GM12878 (cell line): ENCODE data around the gene DIAPH2. TPM values are rescaled to one million over a fixed set of nuclear protein-coding genes. Genes with fewer than 3 reads are reported as not detected.

Experiments
- ATAC-seq: fragments of 200-7000 bp; cut with Tn5 transposase; 3 replicates; pipeline ENCODE4 v1.9.1; 2020; ENCODE audit warnings: mild to moderate bottlenecking, moderate library complexity
- BruUV-seq: library from RNA; stranded (reverse); fragments of 400-500 nt; replicated peaks from 2 replicates; lab custom pipeline; 2021; lab: Mats Ljungman, UMichigan
- CTCF ChIA-PET: fragments of 300-600 bp; sonication (Branson Sonifier 250); formaldehyde crosslinking; extraction: SDS; loops from one replicate; lab custom pipeline; 2021; ENCODE audit warnings: inconsistent platforms; lab: Yijun Ruan, JAX
- POLR2A ChIA-PET: fragments of 350-600 bp; formaldehyde crosslinking; extraction: SDS; loops from one replicate; lab custom pipeline; 2021; ENCODE audit warnings: inconsistent platforms; lab: Charles Lee
- RAD21 ChIA-PET: fragments of 300-600 bp; sonication (Branson Sonifier 250); formaldehyde crosslinking; loops from one replicate; lab custom pipeline; 2023; ENCODE audit warnings: antibody characterized with exemption; ENCODE audit not compliant: unreplicated experiment; lab: Charles Lee
- SMC1A ChIA-PET: fragments of 300-600 bp; sonication (Branson Sonifier 250); formaldehyde crosslinking; loops from one replicate; lab custom pipeline; 2023; ENCODE audit not compliant: unreplicated experiment, uncharacterized antibody; lab: Charles Lee
- DNase-seq: peaks from one replicate; pipeline ENCODE4 v3.0.0-alpha.2; 2011; ENCODE audit warnings: low read depth, low spot score
- FAIRE-seq: peaks from 3 replicates; lab custom pipeline; 2011; peaks lifted over from hg19 to GRCh38; lab: Jason Lieb, UNC
- H2AFZ ChIP-seq: 2 replicates; pipeline ENCODE4 v1.6.0; 2011; ENCODE audit warnings: low read depth, low read length, control low read depth; ENCODE audit not compliant: control insufficient read depth
- H3K27ac ChIP-seq: 2 replicates; pipeline ENCODE4 v1.5.1; 2011; ENCODE audit warnings: control low read depth; ENCODE audit not compliant: control insufficient read depth, insufficient read depth
- H3K27me3 ChIP-seq, 2 experiments: replicated peaks in 1 of 2; 2 replicates each; pipeline versions ENCODE4 v1.6.0 to v1.6.1; 2011; ENCODE audit warnings: low read length in 1 of 2; ENCODE audit not compliant: control insufficient read depth in 2 of 2, insufficient read depth in 2 of 2
- H3K36me3 ChIP-seq, 2 experiments: 2 replicates each; pipeline ENCODE4 v1.5.1; 2011; ENCODE audit warnings: low read length in 1 of 2; ENCODE audit not compliant: control insufficient read depth in 2 of 2, insufficient read depth in 2 of 2
- H3K4me1 ChIP-seq: 2 replicates; pipeline ENCODE4 v1.6.1; 2011; ENCODE audit warnings: mild to moderate bottlenecking, low read length, moderate library complexity, mixed read lengths; ENCODE audit not compliant: control insufficient read depth, insufficient read depth
- H3K4me2 ChIP-seq: 2 replicates; pipeline ENCODE4 v1.6.0; 2011; ENCODE audit warnings: control low read depth; ENCODE audit not compliant: control insufficient read depth, insufficient read depth
- H3K4me3 ChIP-seq: fragments of 200-600 bp; sonication (generic); 2 replicates; pipeline ENCODE4 v1.5.1; 2016
- H3K79me2 ChIP-seq: 2 replicates; pipeline ENCODE4 v1.6.0; 2011; ENCODE audit warnings: low read length; ENCODE audit not compliant: control insufficient read depth, insufficient read depth
- H3K9ac ChIP-seq: 2 replicates; pipeline ENCODE4 v1.8.0; 2011; ENCODE audit warnings: low read length, control low read depth, mixed read lengths; ENCODE audit not compliant: control insufficient read depth, insufficient read depth
- H3K9me3 ChIP-seq: replicated peaks from 3 replicates; pipeline ENCODE4 v1.5.1; 2011; ENCODE audit warnings: mild to moderate bottlenecking, low read length; ENCODE audit not compliant: control insufficient read depth, insufficient read depth
- H4K20me1 ChIP-seq: 2 replicates; pipeline ENCODE4 v1.6.0; 2011; ENCODE audit not compliant: control insufficient read depth, insufficient read depth
- BCL11A ChIP-seq: IDR thresholded peaks from 2 replicates; pipeline ENCODE4 v1.6.1; 2011; ENCODE audit warnings: low read depth, low read length
- BRCA1 ChIP-seq: IDR thresholded peaks from 2 replicates; pipeline ENCODE4 v1.6.1; 2011; ENCODE audit warnings: low read depth, low read length, improper control_type of control experiment
- DPF2 ChIP-seq: fragments of 450-650 bp; IDR thresholded peaks from 2 replicates; pipeline ENCODE4 v1.6.1; 2017; ENCODE audit warnings: mild to moderate bottlenecking
- ETV6 ChIP-seq, 2 experiments: fragments of 450-650 bp in 1 of 2; IDR thresholded peaks in 1 of 2; conservative IDR thresholded peaks in 1 of 2; 2 replicates each; pipeline ENCODE4 v1.6.1; 2014; ENCODE audit warnings: antibody characterized with exemption in 1 of 2, borderline replicate concordance in 1 of 2, low read depth in 1 of 2, mild to moderate bottlenecking in 1 of 2, moderate library complexity in 1 of 2
- FOS ChIP-seq: IDR thresholded peaks from 3 replicates; pipeline ENCODE4 v1.6.1; 2011; ENCODE audit warnings: borderline replicate concordance; ENCODE audit not compliant: insufficient read length; ENCODE audit errors: extremely low read depth
- IKZF1 ChIP-seq: fragments of 450-650 bp; conservative IDR thresholded peaks from 2 replicates; pipeline ENCODE4 v1.6.1; 2017; ENCODE audit warnings: antibody characterized with exemption, mild to moderate bottlenecking
- MTA2 ChIP-seq: fragments of 450-650 bp; IDR thresholded peaks from 2 replicates; pipeline ENCODE4 v1.6.1; 2016; ENCODE audit warnings: low read depth, mild to moderate bottlenecking, moderate library complexity
- NFIC ChIP-seq: IDR thresholded peaks from 2 replicates; pipeline ENCODE4 v1.6.1; 2012; ENCODE audit warnings: low read depth, mild to moderate bottlenecking, inconsistent platforms, low read length, moderate library complexity
- NFYB ChIP-seq: IDR thresholded peaks from 2 replicates; pipeline ENCODE4 v1.6.1; 2011; ENCODE audit warnings: low read depth, mild to moderate bottlenecking, low read length, improper control_type of control experiment, moderate library complexity; ENCODE audit not compliant: insufficient read depth
- POLR2AphosphoS2 ChIP-seq: IDR thresholded peaks from 2 replicates; pipeline ENCODE4 v1.6.1; 2011; ENCODE audit warnings: low read depth, mild to moderate bottlenecking, low read length, improper control_type of control experiment, moderate library complexity
- RB1 ChIP-seq: fragments of 450-650 bp; formaldehyde crosslinking; IDR thresholded peaks from 2 replicates; pipeline ENCODE4 v1.6.1; 2017; ENCODE audit warnings: mild to moderate bottlenecking, borderline replicate concordance
- TAF1 ChIP-seq: IDR thresholded peaks from 2 replicates; pipeline ENCODE4 v1.6.1; 2011; ENCODE audit warnings: mild to moderate bottlenecking, low read depth, low read length, borderline replicate concordance
- TBL1XR1 ChIP-seq: IDR thresholded peaks from 2 replicates; pipeline ENCODE4 v1.6.1; 2012; ENCODE audit warnings: low read depth, low read length, improper control_type of control experiment
- WRNIP1 ChIP-seq: IDR thresholded peaks from 2 replicates; pipeline ENCODE4 v1.6.1; 2011; ENCODE audit warnings: low read depth, low read length, improper control_type of control experiment, borderline replicate concordance
- ZBTB11 ChIP-seq: fragments of 450-650 bp; formaldehyde crosslinking; IDR thresholded peaks from 2 replicates; pipeline ENCODE4 v1.5.0; 2022; ENCODE audit warnings: mild to moderate bottlenecking, missing genetic modification characterization
- ZNF274 ChIP-seq: IDR thresholded peaks from one replicate; pipeline ENCODE4 v1.8.0; 2011; ENCODE audit not compliant: insufficient read length, insufficient read depth
- ZZZ3 ChIP-seq: IDR thresholded peaks from 2 replicates; pipeline ENCODE4 v1.6.1; 2011; ENCODE audit warnings: low read depth; ENCODE audit not compliant: control insufficient read depth, insufficient read length
- WGBS: methylation state at CpG from one replicate; pipeline ENCODE4 v1.1.6; 2016; ENCODE audit warnings: low lambda C conversion rate; ENCODE audit not compliant: insufficient replicate concordance, insufficient coverage; ENCODE audit errors: missing lambda C conversion rate; 5-methylcytosine and 5-hydroxymethylcytosine counted together
- in situ Hi-C: fragments of 300-500 bp; cut with MboI; formaldehyde crosslinking; loops from 9 replicates; pipeline ENCODE4 v1.14.3; 2018; ENCODE audit warnings: mixed read lengths
- intact Hi-C: fragments of 100-400 bp; cut with micrococcal nuclease; formaldehyde crosslinking; loops from one replicate; pipeline ENCODE4 v1.14.2; 2022; ENCODE audit not compliant: unreplicated experiment
- polyA plus RNA-seq, 11 experiments: library from polyadenylated mRNA; depleted of rRNA in 4 of 11; unstranded in 6 of 11; stranded (reverse) in 5 of 11; fragments of >200 nt; fragmentation: Nextera tagmentation in 4 of 11; fragmentation: Illumina TruSeq in 1 of 11; extraction: Ambion mirVana in 4 of 11; extraction: Trizol in 1 of 11; gene quantifications; 1 replicate in 1 of 11; 2 replicates in 10 of 11; pipeline versions ENCODE4 v1.2.1 to v1.2.3, GENCODE V29; 2011 to 2016; ENCODE audit warnings: inconsistent platforms in 2 of 11, missing spikeins in 2 of 11, low read depth in 1 of 11
- total RNA-seq, 4 experiments: library from RNA; depleted of rRNA in 3 of 4; stranded (reverse); fragments of >200 nt in 3 of 4; fragmentation: Illumina TruSeq in 1 of 4; extraction: Trizol in 1 of 4; gene quantifications; 2 replicates each; pipeline versions ENCODE4 v1.2.1 to v1.2.3, GENCODE V29; 2013 to 2021

DIAPH2 gene
- total and polyA plus RNA-seq, 10 of the 15 experiments (the other 5 are each of a cell fraction or from before 2014, with no cell fraction given), result 2.2 to 16.6 (median 8.8) TPM

GRCh38 chrX:97539970-97540519 is 855.4 kb downstream of the DIAPH2 start:
- Histone ChIP-seq H3K4me3 (no peak overlapping the region), H3K4me2 (no peak overlapping the region), H3K36me3 (no peaks in the 10 kb centered on the region), H3K27me3 (no peaks in the 10 kb centered on the region), H3K9me3 (no peaks in the 10 kb centered on the region), H3K27ac (no peak overlapping the region), H4K20me1 (no peaks in the 10 kb centered on the region), H3K4me1 (no peaks in the 10 kb centered on the region), H3K79me2 (no peaks in the 10 kb centered on the region), H2AFZ (no peak overlapping the region), H3K9ac (no peak overlapping the region)
- ChIA-PET SMC1A (no interaction called here), RAD21 (no interaction called here), CTCF (no interaction called here), POLR2A (no interaction called here)
- ATAC-seq (no peak), DNase-seq (no peak), FAIRE-seq (no peak)
- TF ChIP-seq BCL11A (no peak), BRCA1 (no peak), NFYB (no peak), ZBTB11 (CRISPR knock-in tag) (no peak), TBL1XR1 (no peak), IKZF1 (no peak), POLR2AphosphoS2 (no peak), MTA2 (no peak), TAF1 (no peak), ETV6 (conservative IDR thresholded peaks at IDR 0.05 in 1 of 2, IDR thresholded peaks at IDR 0.05 in 1 of 2; ENCODE audit: borderline replicate concordance in 1 of 2, low read depth in 1 of 2) (no peak), WRNIP1 (no peak), FOS (no peak), ZZZ3 (no peak), ZNF274 (no peak), RB1 (no peak), NFIC (no peak), DPF2 (no peak)
- intact Hi-C loops (no loop called here), in situ Hi-C loops (no loop called here)
- no TSS peak for BruUV-seq
- WGBS, result 51% methylated on average over 2 of the region's 2 CpGs
